Tibial nerve (tissue), 3 donors: Measurements from ENCODE around the gene C4orf51.

Experiments
- POLR2A ChIP-seq, 2 donors: fragments of 450-650 bp; IDR thresholded peaks; one replicate each; pipeline ENCODE4 v1.6.1; 2017; ENCODE audit warnings: antibody characterized with exemption in 2 of 2, mild to moderate bottlenecking in 2 of 2, moderate library complexity in 2 of 2
- TF ChIP-seq, protein P1 (sequence below), 5 experiments: fragments of 200-600 bp in 3 of 5; fragments of 450-650 bp in 2 of 5; sonication (generic) in 3 of 5; IDR thresholded peaks; one replicate each; pipeline ENCODE4 v1.5.1; 2016 to 2019; ENCODE audit warnings: antibody characterized with exemption in 5 of 5, mild to moderate bottlenecking in 3 of 5, moderate library complexity in 2 of 5

- TF ChIP-seq, protein P1, sequence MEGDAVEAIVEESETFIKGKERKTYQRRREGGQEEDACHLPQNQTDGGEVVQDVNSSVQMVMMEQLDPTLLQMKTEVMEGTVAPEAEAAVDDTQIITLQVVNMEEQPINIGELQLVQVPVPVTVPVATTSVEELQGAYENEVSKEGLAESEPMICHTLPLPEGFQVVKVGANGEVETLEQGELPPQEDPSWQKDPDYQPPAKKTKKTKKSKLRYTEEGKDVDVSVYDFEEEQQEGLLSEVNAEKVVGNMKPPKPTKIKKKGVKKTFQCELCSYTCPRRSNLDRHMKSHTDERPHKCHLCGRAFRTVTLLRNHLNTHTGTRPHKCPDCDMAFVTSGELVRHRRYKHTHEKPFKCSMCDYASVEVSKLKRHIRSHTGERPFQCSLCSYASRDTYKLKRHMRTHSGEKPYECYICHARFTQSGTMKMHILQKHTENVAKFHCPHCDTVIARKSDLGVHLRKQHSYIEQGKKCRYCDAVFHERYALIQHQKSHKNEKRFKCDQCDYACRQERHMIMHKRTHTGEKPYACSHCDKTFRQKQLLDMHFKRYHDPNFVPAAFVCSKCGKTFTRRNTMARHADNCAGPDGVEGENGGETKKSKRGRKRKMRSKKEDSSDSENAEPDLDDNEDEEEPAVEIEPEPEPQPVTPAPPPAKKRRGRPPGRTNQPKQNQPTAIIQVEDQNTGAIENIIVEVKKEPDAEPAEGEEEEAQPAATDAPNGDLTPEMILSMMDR (IDR thresholded peaks at IDR 0.05) = no peak
- TF ChIP-seq POLR2A (IDR thresholded peaks at IDR 0.05) = no peak
Observed at GRCh38 chr4:145736241-145736831, 56.4 kb downstream of the C4orf51 start.
